ENCODE results near the gene LONP2.
"Not testable (repeated sequence)": the region's sequence is repeated elsewhere in the genome, so short reads cannot be mapped to it uniquely, and the experiment has no call there.

Gene LONP2

GRCh38 chr16:48282636-48283263 lies 38.6 kb downstream of the LONP2 start:
- H3K4me3 ChIP-seq: no peak overlapping the region
- H3K27ac ChIP-seq: peak overlapping the region in 4 of 21 experiments; percentile 2 to 50 (median 16)

GRCh38 chr16:48284772-48285409 lies 40.8 kb downstream of the LONP2 start:
- Histone ChIP-seq H3K27ac (no peak overlapping the region), H3K4me3 (no peak overlapping the region)

GRCh38 chr16:48287239-48287638 lies 43.1 kb downstream of the LONP2 start:
- no peak overlapping the region for H3K4me3 ChIP-seq
- H3K27ac ChIP-seq: no peak overlapping the region

- Histone ChIP-seq H3K27ac (peak overlapping the region in 3 of 21 experiments; percentile 30 to 63 (median 58)), H3K4me3 (no peak overlapping the region)
These were observed 47.2 kb downstream of the LONP2 start for GRCh38 chr16:48291303-48291702.

- H3K27ac ChIP-seq: peak overlapping the region in 4 of 21 experiments; percentile 16 to 63 (median 44)
These were observed 47.7 kb downstream of the LONP2 start for GRCh38 chr16:48291754-48292153.

GRCh38 chr16:48292452-48292851 lies 48.4 kb downstream of the LONP2 start:
- peak overlapping the region in 1 of 21 experiments; percentile 63 for H3K27ac ChIP-seq
- H3K4me3 ChIP-seq: no peak overlapping the region

More at GRCh38 chr16:48291754-48292153, 47.7 kb downstream of the LONP2 start:
- no peak overlapping the region for H3K4me3 ChIP-seq

GRCh38 chr16:48294724-48295123 lies 50.6 kb downstream of the LONP2 start:
- Histone ChIP-seq H3K4me3 (no peak overlapping the region), H3K27ac (peak overlapping the region in 9 of 21 experiments; percentile 20 to 57 (median 36))

- Histone ChIP-seq H3K27ac (peak overlapping the region in 12 of 21 experiments; percentile 12 to 65 (median 32)), H3K4me3 (no peak overlapping the region)
These were observed 51.6 kb downstream of the LONP2 start for GRCh38 chr16:48295488-48296281.

GRCh38 chr16:48299471-48299870 lies 55.4 kb downstream of the LONP2 start:
- H3K4me3 ChIP-seq: no peak overlapping the region
- H3K27ac ChIP-seq: no peak overlapping the region

- Histone ChIP-seq H3K4me3 (no peak overlapping the region), H3K27ac (no peak overlapping the region)
These were observed 56.3 kb downstream of the LONP2 start for GRCh38 chr16:48300391-48300856.

- Histone ChIP-seq H3K4me3 (no peak overlapping the region), H3K27ac (no peak overlapping the region)
These were observed 64.4 kb downstream of the LONP2 start for GRCh38 chr16:48308535-48308934.

GRCh38 chr16:48310908-48311641 lies 67.0 kb downstream of the LONP2 start:
- H3K27ac ChIP-seq: no peak overlapping the region
- no peak overlapping the region for H3K4me3 ChIP-seq

GRCh38 chr16:48313905-48314304 lies 69.8 kb downstream of the LONP2 start:
- H3K4me3 ChIP-seq: not testable (repeated sequence)

GRCh38 chr16:48317026-48317425 lies 72.9 kb downstream of the LONP2 start:
- Histone ChIP-seq H3K27ac (peak overlapping the region in 3 of 21 experiments; percentile 74 to 81 (median 77)), H3K4me3 (no peak overlapping the region)

More at GRCh38 chr16:48313905-48314304, 69.8 kb downstream of the LONP2 start:
- H3K27ac ChIP-seq: not testable (repeated sequence)

GRCh38 chr16:48317614-48318315 lies 73.7 kb downstream of the LONP2 start:
- Histone ChIP-seq H3K27ac (peak overlapping the region in 11 of 21 experiments; percentile 42 to 81 (median 63)), H3K4me3 (no peak overlapping the region)

GRCh38 chr16:48318630-48319029 lies 74.5 kb downstream of the LONP2 start:
- no peak overlapping the region for H3K4me3 ChIP-seq
- H3K27ac ChIP-seq: peak overlapping the region in 12 of 21 experiments; percentile 26 to 81 (median 59)

GRCh38 chr16:48321317-48322036 lies 77.4 kb downstream of the LONP2 start:
- Histone ChIP-seq H3K4me3 (no peak overlapping the region), H3K27ac (peak overlapping the region in 3 of 21 experiments; percentile 7 to 26 (median 18))
